ENCODE data around the gene MRPL46. TPM values are rescaled to one million over a fixed set of nuclear protein-coding genes. Genes with fewer than 3 reads are reported as not detected.

The MRPL46 gene
- total RNA-seq, 2 experiments from 2014 or later = 8.6 to 10.2 TPM

- Mint-ChIP-seq H3K4me3 (no peak overlapping the region), H3K27ac (no peak overlapping the region), H3K9me3 (no peaks in the 10 kb centered on the region), H3K27me3 (no peaks in the 10 kb centered on the region), H3K4me1 (ENCODE audit: low read depth) (no peaks in the 10 kb centered on the region), H3K36me3 (ENCODE audit: low read depth) (peaks cover 40% of the 10 kb centered on the region)
- POLR2A ChIA-PET = no interaction called here
- CTCF ChIA-PET = no interaction called here
- no peak overlapping the region for H3K27ac ChIP-seq (ENCODE audit: low read depth in 1 of 2, low read length in 2 of 2)
- H3K36me3 ChIP-seq (ENCODE audit: insufficient read depth, low read length) = peaks cover 37% of the 10 kb centered on the region
- no peak for ATAC-seq (ENCODE audit: poor library complexity)
- H3K4me3 ChIP-seq (ENCODE audit: low read length) = no peak overlapping the region
- no peaks in the 10 kb centered on the region for H3K27me3 ChIP-seq (ENCODE audit: control insufficient read depth in 1 of 2, insufficient read depth in 2 of 2, low read length in 2 of 2)
- no peaks in the 10 kb centered on the region for H3K4me1 ChIP-seq (ENCODE audit: insufficient read depth, low read length)
- no peak for TF ChIP-seq CTCF (IDR thresholded peaks at IDR 0.05)
- intact Hi-C loops (cut with DNase I, micrococcal nuclease) = loop anchor here (5.0 to 10.0 kb wide), 3 partner anchors 143 to 416 kb away; partner anchors contain the start of genes AEN (in 1 of the 2) and HAPLN3 (in 1 of the 2)
- no peak for DNase-seq
- no peaks in the 10 kb centered on the region for H3K9me3 ChIP-seq (ENCODE audit: control insufficient read depth in 1 of 2, insufficient read depth in 1 of 2, low read length in 2 of 2)
Measured at GRCh38 chr15:88479169-88479568, 12.0 kb upstream of the MRPL46 start.

- H3K27me3 Mint-ChIP-seq = no peaks in the 10 kb centered on the region
- intact Hi-C loops (cut with DNase I, micrococcal nuclease) = loop anchor here (2.0 to 10.0 kb wide), 4 partner anchors 144 to 417 kb away; partner anchors contain the start of genes AEN (in 1 of the 2) and HAPLN3 (in 1 of the 2)
- TF ChIP-seq CTCF (IDR thresholded peaks at IDR 0.05) = no peak
- Histone ChIP-seq H3K4me3 (ENCODE audit: low read length) (no peak overlapping the region), H3K9me3 (ENCODE audit: control insufficient read depth in 1 of 2, insufficient read depth in 1 of 2, low read length in 2 of 2) (no peaks in the 10 kb centered on the region), H3K4me1 (ENCODE audit: insufficient read depth, low read length) (no peaks in the 10 kb centered on the region), H3K36me3 (ENCODE audit: insufficient read depth, low read length) (peaks cover 46% of the 10 kb centered on the region), H3K27ac (ENCODE audit: low read depth in 1 of 2, low read length in 2 of 2) (no peak overlapping the region), H3K27me3 (ENCODE audit: control insufficient read depth in 1 of 2, insufficient read depth in 2 of 2, low read length in 2 of 2) (no peaks in the 10 kb centered on the region)
- CTCF ChIA-PET = no interaction called here
- H3K36me3 Mint-ChIP-seq (ENCODE audit: low read depth) = peaks cover 52% of the 10 kb centered on the region
- no peak for ATAC-seq (ENCODE audit: poor library complexity)
- H3K27ac Mint-ChIP-seq = no peak overlapping the region
- DNase-seq = no peak
- POLR2A ChIA-PET = no interaction called here
- no peaks in the 10 kb centered on the region for H3K4me1 Mint-ChIP-seq (ENCODE audit: low read depth)
- H3K9me3 Mint-ChIP-seq = no peaks in the 10 kb centered on the region
- H3K4me3 Mint-ChIP-seq = no peak overlapping the region
Measured at GRCh38 chr15:88477904-88478303, 10.7 kb upstream of the MRPL46 start.

GRCh38 chr15:88477126-88477525, 9.9 kb upstream of the MRPL46 start:
- Mint-ChIP-seq H3K27me3 (no peaks in the 10 kb centered on the region), H3K9me3 (no peaks in the 10 kb centered on the region), H3K4me1 (ENCODE audit: low read depth) (peaks cover 2% of the 10 kb centered on the region), H3K36me3 (ENCODE audit: low read depth) (peaks cover 60% of the 10 kb centered on the region), H3K27ac (no peak overlapping the region), H3K4me3 (no peak overlapping the region)
- CTCF ChIA-PET = no interaction called here
- TF ChIP-seq CTCF (IDR thresholded peaks at IDR 0.05) = no peak
- no peaks in the 10 kb centered on the region for H3K4me1 ChIP-seq (ENCODE audit: insufficient read depth, low read length)
- H3K9me3 ChIP-seq (ENCODE audit: control insufficient read depth in 1 of 2, insufficient read depth in 1 of 2, low read length in 2 of 2) = no peaks in the 10 kb centered on the region
- H3K4me3 ChIP-seq (ENCODE audit: low read length) = no peak overlapping the region
- no peak for ATAC-seq (ENCODE audit: poor library complexity)
- POLR2A ChIA-PET = no interaction called here
- peaks cover 53% of the 10 kb centered on the region for H3K36me3 ChIP-seq (ENCODE audit: insufficient read depth, low read length)
- no peaks in the 10 kb centered on the region for H3K27me3 ChIP-seq (ENCODE audit: control insufficient read depth in 1 of 2, insufficient read depth in 2 of 2, low read length in 2 of 2)
- no peak overlapping the region for H3K27ac ChIP-seq (ENCODE audit: low read depth in 1 of 2, low read length in 2 of 2)
- no peak for DNase-seq
- intact Hi-C loops (cut with DNase I, micrococcal nuclease) = loop anchor here (2.0 to 10.0 kb wide), 4 partner anchors 145 to 418 kb away; partner anchors contain the start of genes AEN (in 1 of the 2) and HAPLN3 (in 1 of the 2)

Data from CD4-positive, alpha-beta T cell (primary cell).